ENCODE measurements around the gene SH3RF1.

- TF ChIP-seq, protein P1, sequence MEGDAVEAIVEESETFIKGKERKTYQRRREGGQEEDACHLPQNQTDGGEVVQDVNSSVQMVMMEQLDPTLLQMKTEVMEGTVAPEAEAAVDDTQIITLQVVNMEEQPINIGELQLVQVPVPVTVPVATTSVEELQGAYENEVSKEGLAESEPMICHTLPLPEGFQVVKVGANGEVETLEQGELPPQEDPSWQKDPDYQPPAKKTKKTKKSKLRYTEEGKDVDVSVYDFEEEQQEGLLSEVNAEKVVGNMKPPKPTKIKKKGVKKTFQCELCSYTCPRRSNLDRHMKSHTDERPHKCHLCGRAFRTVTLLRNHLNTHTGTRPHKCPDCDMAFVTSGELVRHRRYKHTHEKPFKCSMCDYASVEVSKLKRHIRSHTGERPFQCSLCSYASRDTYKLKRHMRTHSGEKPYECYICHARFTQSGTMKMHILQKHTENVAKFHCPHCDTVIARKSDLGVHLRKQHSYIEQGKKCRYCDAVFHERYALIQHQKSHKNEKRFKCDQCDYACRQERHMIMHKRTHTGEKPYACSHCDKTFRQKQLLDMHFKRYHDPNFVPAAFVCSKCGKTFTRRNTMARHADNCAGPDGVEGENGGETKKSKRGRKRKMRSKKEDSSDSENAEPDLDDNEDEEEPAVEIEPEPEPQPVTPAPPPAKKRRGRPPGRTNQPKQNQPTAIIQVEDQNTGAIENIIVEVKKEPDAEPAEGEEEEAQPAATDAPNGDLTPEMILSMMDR (IDR thresholded peaks at IDR 0.05; ENCODE audit: borderline replicate concordance, extremely low read depth, low read length, poor library complexity, severe bottlenecking) = no peak
- TF ChIP-seq EZH2 (IDR thresholded peaks at IDR 0.05; ENCODE audit: borderline replicate concordance, low read depth, low read length, severe bottlenecking) = no peak
These were observed 206.5 kb downstream of the SH3RF1 start for GRCh38 chr4:169064296-169064695.

Measured in DND-41 (cell line).